HG03135 (cell line): Measurements from ENCODE around the gene FADS6.

Experiments
- ATAC-seq: cut with Tn5 transposase; IDR thresholded peaks from one replicate; pipeline ENCODE4 v1.9.1; 2021; ENCODE audit warnings: mild to moderate bottlenecking, moderate library complexity; ENCODE audit not compliant: unreplicated experiment

The FADS6 gene

DNA sequence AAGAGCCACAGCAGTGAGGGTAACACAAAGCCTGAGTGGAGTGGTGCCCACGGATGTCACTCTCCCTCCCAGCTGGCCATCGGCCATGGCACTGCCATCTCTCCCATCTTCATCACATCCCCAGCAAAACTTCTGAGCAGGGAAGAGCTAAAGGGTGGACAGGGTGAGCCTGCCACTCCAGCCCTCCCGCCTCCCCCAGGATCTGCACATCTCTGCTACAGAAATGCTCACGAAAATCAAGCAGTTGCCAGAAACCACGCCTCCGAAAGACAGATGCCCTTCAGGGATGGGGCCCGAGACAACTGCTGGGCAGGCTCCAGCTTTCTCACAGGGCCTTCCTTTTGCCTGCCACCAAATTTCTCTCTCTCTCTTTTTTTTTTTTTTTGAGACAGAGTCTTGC lies 37.3 kb downstream of the FADS6 start:
- no peak for ATAC-seq

DNA sequence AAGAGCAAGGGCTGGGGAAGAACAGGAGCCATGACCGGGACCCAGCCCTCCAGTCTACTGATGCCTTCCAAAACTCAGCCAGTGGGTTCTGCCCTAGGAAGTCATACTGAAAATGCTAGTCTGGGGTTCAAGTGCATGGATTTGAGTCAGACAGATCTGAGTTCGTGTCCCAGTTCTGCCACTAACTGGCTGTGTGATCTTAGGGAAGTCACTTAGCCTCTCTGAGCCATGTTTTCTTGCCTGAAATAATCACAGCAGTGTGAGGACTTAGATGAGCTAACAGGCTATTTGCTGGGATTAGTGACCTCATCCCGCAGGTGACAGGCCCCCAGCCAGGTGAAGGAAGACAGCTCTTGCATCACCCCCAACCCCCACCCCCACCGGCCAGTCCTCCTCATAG lies 38.1 kb downstream of the FADS6 start:
- ATAC-seq: no peak

DNA sequence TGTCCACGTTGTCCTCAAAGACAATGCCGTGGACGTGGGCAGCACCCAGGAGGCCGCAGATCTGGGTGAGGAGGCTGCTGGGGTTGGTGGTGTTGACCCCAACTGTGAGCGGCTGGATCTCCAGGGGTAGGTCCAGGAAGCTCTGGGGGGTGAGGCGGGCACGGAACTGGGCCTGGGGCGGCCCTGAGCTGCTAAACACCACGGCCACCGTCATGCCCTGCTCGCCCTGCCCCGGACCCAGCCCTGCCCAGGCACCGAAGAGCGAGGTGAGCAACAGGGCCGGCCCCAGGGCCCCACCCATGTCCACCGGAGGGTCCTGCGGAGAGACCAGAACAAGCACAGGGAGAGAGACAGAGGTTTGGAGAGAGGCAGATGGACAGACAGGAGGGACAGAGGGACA lies 38.6 kb downstream of the FADS6 start:
- no peak for ATAC-seq

DNA sequence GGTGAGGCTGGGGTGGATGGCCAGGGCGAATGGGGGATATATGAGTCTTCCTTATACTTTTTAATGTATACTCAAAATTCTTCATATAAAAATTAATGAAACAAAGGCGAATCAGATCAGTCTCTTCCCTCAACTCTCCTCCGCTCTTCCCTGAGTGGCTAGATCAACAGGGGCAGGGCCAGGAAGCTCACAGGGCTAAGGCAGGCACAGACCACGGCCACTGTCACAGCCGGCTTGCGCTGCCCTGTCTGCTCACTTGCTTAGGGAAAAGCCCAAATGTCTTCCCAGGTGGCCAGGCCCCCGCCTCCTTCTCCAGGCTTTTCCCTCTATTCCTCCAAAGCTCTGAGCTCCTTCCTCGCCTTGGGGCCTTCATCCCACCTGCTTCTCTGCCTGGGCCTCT lies 39.8 kb downstream of the FADS6 start:
- no peak for ATAC-seq

DNA sequence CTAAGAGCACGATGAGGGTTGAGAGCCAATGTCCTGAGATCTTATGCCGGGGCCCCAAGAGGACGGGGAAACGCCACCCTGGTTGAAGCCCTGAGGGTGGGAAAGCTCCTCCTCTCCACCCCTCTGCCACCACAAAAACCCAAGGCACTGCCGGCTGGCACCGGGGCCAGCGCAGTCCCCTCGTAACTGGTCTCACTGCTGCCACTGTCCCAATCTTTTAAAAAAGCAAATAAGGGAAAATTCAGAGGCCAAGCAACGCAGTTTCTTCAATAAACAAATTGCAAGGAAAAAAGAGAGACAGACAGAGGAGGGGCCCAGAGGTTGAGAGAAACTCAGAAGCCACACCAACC lies 40.4 kb downstream of the FADS6 start:
- ATAC-seq: no peak

DNA sequence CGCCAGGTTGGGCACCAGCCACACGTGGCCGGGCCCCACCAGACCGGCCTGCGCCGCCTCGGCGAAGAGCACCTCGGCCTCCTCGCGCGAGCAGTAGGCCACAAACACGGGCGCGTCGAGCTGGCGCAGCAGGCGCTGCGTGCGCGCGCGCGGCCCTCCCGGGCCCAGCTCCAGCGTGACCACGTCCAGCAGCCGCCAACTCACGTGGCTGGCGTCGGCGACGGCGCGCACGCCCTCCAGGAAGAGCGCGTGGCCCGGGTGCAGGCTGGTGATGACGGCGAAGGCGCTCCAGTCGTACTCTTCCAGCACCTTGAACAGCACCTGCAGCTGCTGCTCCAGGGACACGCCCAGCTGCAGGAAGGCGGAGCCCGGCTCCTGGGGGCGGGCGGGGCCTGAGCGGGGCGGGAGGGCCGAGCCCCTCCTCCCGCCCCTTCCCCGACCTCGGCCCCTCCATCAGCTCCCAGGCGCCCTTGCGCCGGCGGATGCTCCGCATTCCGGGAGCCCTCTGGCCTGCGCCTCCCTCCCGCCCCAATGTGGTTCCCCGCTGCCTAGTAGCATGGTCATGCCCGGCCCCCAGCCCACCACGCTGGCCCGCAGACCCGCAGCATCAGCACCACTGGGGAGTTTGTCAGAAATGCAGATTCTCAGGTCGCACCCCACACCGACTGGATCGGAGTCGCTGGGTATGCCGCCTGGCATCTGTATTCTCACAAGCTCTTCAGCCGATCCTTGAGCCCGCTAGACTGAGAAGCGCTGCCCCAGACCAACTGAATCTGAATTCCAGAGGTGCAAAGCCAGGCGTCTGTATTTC lies 41.0 kb downstream of the FADS6 start:
- ATAC-seq: no peak

DNA sequence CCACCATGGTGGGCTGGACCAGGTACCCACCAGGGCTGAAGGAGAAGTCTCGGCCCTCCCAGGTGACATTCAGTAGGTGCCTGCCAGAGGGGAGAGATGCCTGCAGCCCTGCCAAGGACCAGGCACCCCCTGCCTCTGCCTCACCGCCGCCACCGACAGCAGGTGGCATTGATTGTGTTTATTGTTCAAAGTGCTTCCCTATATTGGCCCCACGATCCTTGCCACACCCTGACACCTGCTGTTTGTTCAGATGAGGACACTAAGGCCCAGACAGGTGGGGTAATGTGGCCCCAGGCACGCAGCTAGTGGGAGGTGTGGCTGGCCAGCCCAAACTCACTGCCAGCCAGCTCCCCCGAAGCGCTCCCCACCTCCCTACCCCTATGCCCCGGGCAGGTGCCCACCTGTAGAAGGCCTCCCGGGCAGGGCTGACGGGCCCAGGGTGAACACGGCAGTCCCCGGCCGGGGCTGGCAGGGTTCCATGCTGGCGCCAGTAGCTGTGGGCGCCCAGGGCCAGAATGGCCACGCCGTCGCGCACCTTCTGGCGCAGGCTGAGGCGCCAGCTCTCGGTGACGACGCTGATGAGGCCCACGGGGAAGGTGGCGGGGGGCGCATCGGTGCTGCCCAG lies 41.7 kb downstream of the FADS6 start:
- ATAC-seq: no peak

DNA sequence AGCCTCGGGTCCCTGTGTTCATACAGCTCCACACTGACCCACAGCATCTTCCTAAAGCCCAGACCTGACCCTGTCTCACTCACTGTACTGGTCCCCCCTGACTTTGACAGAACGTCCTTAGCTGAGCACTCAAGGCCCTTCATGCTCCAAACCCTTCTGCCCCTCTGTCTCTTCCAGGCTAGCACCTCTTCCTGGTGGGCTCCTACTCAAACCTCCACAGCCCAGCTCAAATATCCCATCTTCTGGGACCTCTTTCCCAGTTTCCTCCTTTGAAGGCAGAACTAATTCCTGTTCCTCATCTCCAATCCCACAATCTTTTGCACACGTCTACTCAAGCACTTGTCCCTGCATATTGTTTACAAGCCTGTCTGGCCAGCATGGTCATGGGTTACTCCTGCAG lies 42.5 kb downstream of the FADS6 start:
- no peak for ATAC-seq

DNA sequence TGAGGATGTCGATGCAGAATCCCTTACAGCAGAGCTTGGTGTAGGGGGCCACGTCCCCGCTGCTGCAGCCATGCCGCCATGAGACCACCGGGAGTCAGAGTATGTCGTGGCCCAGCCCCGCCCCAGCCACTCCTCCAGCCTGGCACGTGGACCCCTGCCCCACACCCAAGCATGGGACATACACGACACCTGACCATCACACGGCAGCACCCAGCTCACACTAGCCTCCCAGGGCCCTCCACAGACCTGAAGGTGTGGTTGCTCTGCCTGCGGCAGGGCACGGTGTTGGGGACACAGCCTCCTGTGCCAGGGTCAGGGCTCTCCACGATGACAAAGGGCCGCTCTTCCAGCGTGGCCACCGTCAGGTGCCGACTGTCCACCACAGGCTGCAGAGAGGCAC lies 43.1 kb downstream of the FADS6 start:
- no peak for ATAC-seq

DNA sequence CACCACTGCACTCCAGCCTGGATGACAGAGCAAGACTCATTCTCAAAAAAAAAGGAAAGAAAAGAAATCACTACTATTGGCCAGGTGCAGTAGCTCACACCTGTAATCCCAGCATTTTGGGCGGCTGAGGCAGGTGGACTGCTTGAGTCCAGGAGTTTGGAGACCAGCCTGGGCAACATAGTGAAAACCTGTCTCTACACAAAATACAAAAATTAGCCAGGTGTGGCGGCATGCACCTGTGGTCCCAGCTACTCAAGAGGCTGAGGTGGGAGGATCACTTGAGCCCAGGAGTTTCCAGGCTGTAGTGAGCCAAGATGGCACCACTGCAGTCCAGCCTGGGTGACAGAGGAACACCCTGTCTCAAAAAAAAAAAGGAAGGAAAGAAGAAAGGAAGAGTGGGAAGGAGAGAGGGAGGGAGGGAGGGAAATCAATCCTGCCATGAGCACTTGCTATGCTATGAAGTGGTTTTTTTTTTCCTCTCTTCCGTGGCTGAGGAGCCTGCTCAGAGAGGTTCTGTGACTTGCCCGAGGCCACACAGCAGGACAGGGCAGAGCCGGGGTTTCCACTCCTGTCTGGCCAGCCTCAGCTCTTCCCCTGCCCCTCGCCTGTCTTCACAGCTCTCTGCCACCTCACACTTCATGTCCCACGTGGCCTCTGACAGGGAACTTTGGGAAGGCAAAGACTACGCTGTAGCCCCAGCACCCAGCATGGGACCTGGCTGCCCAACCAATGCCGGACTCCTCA lies 44.6 kb downstream of the FADS6 start:
- no peak for ATAC-seq

DNA sequence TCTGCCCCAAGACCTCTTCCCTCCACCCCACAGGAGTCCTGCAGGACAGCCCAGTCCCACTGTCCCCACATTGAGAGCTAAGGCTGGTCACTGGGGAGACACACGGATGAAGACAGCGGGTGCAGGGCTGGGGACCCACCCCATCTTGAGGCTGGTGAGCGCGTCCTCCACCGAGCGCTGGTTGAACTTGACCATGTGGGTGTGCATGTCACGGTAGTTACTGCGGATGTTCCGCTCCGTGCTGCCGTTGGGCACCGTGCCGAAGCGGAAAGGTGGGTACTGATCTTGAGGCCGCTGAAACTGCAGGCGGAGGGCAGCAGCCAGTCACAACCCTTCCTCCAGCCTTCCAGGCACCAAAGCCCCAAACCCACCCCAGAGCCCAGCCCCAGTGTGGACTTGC lies 46.8 kb downstream of the FADS6 start:
- no peak for ATAC-seq

DNA sequence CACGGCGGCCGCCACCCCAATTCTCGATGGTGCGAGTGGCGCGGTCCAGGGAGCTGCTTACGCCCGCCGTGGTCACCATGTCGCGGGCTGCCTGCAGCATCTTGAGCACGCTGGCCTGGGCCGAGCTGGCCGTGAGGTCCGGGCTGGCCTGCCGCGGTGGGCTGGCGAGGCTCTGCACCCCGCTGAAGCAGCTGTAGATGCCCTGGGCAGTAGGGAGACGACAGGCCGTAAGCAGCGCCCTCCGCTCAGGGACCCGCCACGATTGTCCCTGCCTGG lies 50.1 kb downstream of the FADS6 start:
- ATAC-seq: no peak

DNA sequence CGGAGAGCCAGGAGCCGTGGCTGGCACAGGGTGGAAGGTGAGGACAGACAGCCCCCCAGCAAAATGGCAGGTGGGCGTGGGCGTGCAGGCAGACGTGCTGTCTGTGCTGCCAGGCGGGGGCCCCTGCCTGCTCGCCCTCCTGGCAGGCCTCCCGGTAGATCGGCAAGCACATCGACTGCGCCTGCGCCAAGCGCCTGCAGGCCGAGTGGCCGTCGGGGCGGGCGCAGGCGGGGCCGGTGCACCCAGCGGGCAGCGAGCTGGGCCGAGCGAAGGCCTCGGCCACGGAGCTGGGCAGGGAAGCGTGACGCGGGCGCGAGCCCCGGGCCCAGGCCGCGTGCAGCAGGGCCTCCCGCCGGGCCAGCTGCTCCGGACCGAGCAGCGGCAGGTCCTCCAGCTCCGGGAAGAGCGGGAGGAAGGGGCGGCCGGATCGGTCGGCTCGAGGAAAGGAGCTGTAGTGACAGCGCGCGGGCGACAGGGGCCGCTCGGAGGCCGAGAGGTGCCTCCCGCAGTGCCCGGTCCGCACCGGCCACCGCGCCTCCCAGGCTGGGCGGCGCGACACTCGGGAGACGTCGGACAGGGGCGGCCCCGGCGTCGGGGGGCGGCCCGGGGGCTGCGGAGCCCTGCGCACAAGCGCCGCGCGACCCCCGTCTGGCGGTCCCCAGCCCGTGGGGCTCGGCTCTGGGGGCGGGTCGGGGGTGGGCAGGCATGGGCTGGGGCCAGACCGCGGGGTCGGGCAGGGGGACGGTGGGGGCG lies 50.7 kb downstream of the FADS6 start:
- ATAC-seq: no peak

DNA sequence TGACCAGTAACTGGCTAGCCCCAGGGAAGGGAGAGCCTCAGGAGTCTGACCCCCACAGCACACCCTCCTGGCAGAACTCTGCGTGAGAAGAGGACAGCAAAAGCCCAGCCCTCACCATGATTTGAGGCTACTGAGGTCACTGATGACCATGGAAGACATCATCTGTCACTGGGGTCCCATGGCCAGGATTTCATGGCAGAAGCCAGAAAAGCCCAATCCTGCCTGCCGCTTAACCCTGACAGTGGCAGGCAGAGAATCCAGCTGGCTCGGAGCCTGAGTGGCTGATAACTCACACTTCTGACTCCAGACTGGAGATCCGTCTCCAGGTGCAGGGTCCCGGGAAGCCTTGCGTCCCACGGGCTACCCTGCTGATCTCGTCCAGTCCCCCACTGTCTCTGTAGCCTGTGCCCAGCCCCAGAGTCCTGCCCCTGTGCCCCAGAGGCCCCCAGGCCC lies 51.3 kb downstream of the FADS6 start:
- ATAC-seq: no peak

DNA sequence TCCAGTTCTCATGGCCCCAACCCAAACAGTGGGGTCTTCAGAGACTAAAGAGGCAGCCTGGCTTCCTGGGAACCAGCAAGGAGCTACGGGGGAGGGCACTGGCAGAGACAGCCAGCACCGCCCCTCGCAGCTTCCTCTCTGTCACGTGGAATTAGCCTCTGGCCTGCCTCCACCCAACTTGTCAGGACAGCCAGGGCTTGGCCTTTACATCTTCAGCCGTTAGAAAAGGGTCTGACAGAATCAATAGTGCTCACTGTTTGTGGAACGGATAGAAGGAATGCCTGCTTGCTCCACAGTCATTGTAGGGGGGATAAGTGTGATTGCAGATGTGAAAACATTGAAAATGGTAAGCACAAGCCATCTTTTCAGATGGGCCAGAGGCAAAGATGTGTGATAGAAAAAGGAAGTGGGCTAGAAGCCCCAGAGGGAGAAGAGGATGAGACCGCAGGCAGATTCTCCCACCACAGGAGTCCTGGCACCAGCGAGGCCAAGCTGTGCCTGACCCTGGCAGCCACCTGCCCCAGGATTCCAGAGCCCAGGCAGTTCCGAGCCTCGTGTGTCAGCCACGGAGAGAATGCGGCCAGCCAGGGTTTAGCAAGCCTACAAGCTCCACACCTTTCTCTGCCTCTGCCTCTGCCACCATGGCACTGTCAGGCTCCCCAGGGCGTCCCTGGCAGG lies 52.3 kb downstream of the FADS6 start:
- ATAC-seq: no peak

DNA sequence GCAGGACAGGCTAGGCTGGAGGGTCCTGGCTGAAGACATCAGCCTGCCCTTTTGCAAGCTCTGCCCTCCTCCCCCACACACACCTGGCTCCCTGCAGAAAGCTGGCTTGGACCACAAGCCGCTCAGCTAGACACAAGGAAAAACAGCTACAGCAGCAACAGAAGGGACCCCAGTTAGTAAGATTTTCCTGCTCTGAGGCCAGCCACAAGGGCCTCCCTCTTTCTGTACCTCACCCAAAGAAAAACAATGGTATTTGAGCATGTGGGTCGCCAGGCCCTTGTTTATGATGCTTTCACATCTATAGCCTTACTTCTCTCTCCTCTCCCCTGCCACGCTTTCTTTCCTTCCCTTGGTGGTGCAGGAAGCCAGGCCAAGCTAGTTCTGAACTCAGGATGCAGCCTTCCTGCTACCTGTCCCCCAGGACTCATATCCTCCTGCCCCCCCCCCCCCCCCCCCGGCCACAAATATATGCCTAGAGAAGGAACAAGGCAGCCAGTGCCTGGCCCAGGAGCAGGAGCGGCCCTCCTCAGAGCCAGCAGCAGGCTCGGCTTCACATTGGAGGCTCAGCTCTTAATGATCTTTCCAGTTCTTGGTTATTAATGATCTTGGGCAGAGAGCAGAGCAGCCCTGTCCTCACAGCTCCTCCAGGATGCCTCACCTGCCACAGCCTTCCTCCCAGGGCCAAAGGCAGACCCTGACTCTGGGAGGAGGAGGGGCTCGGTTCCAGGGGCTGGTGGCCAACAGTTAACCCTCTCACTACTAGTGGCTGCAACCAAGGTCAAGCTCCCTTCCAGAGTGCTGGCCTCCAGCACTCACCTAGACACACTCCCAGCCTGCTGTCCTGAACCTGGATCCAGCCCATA lies 53.2 kb downstream of the FADS6 start:
- ATAC-seq: no peak

DNA sequence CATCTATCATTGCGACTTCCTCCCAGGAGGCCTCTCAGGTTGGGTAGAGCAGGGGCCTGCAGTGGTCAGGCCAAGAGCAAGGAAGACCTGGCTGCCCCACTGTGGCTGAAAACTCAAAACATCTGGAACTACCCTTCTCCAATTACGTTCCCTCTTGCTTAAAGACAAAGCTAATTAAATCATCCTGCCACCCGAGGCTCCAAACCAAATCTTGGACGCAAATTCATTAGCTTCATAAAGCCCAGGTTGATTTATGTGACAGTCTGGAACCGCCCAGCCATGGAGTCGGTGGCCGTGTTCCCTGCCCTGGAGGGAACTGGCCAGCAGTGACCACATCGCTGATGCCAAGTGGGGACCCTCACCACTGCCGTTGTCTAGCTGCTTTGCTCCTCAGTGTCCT lies 55.2 kb downstream of the FADS6 start:
- ATAC-seq: no peak

DNA sequence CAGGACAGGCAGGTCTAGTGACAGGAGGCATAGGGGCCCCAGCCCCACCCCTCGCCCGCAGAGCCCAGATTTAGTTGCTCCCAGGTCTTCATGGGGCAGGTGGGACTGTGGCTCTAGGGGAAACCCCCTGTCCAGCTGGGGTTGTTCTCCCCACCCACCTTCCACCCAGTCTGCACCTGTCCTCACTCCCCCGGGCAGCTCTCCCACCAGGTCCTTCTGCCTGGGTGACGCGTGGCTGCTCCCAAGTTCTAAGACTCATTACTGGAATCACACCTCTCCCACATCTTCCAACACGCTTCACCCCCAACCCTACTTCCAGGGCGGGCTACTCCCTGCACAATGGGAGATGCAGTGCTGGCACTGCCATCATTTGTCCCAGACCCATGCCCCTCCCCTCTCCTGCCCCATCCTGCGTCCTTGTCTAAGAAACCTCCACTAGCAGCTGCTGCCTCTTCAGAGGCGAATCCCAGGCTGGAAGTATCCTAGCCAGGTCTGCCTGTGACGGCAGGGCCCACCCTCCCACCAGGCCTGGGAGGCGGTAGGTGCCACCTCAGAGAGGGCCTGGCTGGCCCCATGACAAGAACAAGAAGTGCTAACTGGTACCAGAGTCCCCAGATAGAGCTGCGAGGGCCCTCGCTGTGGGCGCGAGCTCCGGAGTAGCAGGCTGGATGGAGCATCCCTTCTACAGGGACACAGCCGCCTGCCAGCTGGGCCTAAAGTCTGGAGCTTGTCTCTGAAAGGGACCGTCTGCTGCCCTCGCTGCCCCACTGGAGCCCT lies 56.6 kb downstream of the FADS6 start:
- no peak for ATAC-seq

DNA sequence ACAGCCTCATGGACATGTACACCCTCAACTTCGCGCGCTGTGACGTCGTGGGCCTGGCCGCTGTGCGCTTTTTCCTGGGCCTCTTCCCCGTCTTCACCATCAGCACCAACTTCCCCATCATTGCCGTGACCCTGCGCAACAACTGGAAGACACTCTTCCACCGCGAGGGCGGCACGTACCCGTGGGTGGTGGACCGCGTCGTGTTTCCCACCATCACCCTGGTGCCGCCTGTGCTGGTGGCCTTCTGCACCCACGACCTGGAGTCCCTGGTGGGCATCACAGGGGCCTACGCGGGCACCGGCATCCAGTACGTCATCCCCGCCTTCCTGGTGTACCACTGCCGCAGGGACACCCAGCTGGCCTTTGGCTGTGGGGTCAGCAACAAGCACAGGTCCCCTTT lies 57.2 kb downstream of the FADS6 start:
- no peak for ATAC-seq
